RPMI7951 (cell line): ENCODE data around the gene STX18. TPM values are rescaled to one million over a fixed set of nuclear protein-coding genes. Genes with fewer than 3 reads are reported as not detected.

Experiments used
- DNase-seq: peaks from one replicate; pipeline ENCODE4 v3.0.0-alpha.2; 2012; ENCODE audit warnings: low read depth
- total RNA-seq: library from RNA; depleted of rRNA; stranded (reverse); fragments of >200 nt; shearing (Covaris generic); gene quantifications from 2 replicates; pipeline ENCODE4 v1.2.3, GENCODE V29; 2014

STX18 gene
- total RNA-seq, 1 experiment from 2014 or later: 21.5 TPM

DNA sequence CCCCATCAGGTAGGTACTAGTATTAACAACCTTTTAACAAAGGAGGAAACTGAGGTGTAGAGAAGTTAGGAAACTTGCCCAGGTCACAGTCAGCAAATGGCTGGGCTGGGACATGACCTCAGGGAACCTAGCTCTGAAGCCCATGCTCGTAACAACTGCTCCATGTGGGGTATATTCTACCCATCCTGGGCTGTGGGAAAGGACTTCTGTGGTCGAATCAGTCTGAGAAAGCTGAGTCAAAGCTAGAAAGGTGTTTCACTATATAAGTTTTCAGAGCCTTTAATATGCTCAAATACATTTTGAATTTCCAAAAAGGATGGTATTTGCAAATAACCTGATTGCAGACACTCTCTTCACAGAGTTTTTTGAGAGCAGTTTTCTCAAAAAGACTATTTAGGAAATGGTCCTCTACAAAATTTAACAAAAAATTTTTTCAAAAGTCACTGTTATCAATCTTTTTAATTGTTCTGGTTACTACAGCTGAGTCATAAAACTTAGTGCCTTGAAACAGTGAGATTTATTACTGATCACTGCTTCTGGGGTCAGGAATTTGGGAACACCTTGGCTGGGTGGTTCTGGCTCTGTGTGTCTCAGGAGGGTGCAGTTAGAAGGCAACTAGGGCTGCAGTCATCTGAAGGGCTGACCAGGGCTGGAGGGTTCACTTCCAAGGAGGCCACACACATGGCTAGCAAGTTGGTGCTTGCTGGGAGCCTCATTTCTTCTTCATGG lies 101.4 kb downstream of the STX18 start:
- no peak for DNase-seq

DNA sequence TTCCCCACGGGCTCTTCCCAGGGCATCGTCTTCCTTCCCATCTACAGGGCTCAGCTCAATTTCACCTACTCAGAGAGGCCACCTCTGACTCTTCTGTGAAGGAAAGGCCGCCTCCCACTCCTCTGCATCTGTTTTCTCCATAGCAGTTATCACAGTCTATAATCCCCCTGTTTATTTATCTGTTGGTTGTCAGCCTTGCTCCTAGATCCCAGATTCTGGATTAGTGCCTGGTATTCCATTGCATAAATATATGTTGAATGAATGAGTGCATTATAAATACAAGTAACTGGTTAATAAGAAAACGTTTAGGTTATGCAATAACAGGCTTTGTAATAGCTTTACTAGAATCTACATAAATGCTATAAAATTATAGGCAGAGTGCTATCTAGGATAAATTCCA lies 102.1 kb downstream of the STX18 start:
- DNase-seq: no peak

DNA sequence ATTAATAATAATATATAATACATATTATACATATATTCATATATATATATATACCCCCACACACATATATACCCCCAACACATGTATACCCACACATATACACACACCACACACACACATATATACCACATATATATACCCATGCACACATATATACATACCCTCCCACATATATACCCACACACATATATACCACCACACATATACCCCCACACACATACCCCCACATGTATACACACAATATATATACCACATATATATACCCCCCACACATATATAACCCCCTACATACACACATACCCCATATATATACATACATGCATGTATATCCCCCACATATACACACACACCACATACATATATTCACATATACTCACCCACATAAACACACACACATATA lies 103.0 kb downstream of the STX18 start:
- DNase-seq: no peak

DNA sequence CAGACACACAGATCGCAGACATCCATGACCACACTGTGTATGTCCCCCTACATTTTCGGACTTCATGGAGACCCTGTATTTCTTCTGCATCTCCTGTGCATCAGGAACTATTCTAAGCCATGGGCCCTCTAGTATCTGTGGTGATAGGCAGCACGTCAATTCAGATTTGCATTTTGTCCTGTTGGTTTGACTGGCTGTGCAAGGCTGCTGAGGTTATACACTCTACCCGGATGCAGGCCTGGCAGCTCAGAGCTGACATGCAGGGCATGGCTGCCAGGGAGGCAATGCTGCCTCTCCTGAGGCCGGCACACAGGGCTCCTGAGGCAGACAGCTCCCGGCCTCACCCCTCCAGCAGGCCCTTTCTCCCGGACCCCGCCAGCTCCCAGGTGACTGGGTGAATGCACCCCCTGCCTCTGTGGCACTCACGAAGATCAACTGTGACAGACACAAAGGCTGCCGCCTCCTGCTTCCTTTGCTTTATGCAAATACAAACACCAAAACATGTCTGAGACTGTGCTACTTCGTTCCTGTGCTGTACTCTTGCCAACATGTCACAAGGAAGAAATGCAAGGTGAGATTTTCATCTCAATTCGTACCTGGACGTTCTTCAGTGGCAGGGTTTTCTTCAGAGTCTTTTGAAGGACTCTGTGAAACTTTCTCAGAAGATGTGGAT lies 103.9 kb downstream of the STX18 start:
- DNase-seq: no peak

DNA sequence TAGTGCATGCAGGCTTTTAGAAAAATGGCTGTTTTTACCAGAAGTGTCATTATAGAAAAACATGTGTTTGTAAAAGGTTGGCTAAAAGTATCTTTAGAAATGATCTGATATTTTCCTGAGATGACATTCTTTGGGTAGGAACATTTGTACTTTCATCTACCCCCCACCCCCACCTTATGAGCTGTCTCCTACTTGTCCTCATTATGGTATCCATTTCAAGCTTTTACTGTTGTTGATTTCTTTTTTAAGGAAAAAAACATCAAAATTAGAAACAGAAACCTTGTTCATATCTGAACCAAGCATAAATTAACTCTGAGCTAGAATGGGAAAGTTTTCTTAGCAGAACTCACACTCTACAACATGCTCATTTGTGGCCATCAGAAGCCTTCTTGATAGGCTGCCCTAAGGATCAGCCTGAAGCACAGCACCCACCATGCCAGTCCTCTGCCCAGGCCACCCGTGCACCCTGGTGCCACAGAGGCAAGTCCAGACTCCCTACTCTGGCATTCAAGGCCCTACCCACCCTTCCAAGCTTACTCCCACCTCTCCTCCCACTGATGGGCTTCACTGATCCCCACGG lies 105.5 kb downstream of the STX18 start:
- no peak for DNase-seq

DNA sequence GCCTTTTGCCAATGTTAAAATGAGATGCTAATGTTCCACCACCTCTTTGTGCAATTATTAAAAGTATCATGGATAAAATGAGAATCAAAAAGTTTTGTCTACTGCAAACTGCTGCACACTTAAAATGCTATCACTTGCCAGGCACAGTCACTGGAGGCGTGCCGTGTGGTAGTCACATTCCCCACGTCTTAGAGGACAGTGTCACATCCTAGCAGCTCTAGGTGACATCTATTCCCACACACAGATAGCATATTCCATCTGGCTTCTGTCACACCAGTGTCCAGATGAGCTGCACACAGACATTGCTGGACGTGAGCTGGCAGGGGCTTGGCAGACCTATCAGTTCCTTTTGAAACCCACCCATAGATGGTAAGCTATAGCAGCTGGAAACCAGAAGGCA lies 107.9 kb downstream of the STX18 start:
- no peak for DNase-seq

DNA sequence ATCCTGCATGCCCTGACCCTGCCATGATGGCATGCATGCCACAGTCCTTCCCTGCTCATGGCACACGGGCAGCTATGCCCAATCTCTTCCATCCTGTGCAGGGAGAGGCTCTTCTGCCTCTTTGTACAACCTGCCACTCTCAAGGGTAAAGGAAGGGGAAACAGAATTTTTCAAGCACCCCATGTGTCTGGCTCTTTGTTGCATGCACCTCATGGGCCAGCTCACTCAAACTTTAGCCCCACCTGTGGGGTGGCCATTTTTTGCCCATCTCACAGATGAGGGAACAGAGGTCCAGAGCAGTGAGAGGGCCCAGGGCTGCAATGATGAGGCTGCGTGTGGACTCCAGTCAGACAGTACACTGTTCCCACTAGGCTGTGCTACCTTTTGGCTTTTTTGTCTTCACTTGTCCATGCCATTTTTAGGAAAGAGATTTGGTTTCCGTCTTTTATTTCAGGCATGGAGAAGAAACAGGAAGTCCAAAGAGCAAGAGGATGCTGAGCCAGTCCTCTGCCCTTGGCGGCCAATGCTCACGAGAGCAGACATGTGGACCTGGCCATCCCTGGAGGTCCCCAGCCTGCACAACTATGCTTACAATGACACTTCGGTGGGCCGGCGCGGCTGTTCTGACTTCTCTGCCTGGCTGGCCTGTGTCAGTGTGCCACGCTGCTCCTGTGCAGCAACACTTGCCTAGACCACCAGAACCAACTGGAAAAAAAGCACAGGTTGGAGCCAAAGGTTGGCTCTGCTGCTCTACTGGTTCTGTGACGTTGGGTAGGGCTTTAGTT lies 109.3 kb downstream of the STX18 start:
- DNase-seq: no peak

DNA sequence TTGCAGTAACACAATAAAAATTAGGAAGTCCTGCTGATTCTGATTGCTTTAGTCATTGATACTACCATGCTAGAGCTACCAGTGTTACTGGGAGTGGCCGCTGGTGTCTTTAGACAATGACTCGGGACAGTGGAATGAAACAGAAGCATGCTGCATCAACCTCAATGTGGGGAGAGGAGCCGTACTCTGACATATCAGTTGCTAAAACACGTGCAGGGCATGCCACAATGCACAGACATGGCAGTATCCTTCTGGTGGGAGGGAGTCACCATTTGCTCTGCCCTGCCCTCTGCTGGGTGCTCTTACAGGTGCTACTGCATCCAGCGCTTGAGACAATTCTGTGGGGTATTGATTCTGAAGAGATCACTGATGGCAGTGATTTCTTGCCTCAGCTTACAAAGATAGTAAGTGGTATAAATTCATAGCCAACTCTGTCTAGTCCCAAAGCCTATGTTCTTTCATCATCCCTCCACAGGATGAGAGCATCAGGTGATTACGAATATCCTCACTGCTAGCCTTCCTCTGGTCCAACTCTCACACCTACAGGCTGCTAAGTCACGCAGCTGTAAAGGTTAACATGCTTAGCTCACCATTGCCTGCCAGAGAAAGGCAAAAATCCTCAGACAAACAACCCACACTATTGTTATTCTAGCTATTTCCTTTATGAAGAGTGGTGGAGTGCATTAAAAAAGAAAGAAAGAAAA lies 111.2 kb downstream of the STX18 start:
- DNase-seq: peak; percentile 73

DNA sequence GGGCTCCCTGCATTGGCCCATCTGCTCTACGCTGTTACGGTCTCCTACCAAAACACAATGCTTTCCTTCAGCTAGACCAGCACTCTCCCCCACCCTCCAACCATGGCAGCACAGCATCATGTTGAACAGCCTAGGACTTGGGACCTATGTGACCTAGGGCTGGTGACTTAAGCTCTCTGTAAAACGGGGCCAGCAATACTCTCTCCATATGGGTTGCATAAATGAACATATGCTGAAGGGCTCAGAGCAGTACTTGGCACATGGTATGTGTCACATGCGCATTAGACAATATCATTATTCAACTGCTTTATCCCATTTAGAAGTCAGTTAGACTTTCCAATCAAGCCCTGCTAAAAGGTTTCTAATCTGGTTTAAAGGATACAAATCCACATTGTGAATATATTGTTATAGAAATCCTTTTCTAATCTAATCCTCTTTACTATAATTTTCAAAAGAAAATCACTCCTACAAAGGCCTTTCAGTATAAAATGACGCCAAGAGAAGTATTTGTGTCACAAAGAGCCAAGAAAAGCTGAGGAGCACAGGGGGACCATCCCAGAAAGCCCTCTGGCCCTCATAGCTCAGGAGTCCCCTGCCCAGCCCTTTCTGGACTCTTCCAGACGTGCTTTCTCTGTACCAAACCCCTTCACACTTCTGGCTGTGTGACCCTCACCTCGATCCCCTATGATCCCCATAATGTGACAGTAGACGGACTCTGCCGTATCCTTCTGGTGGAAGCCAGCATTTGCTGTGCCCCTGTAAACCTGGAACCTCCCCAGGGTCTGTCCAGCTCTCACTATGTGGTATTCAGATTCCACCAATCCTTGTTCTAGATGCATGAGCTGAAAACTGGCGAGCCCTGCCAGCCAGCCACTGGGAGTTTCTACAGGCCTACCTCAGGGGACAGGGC lies 112.6 kb downstream of the STX18 start:
- DNase-seq: no peak

DNA sequence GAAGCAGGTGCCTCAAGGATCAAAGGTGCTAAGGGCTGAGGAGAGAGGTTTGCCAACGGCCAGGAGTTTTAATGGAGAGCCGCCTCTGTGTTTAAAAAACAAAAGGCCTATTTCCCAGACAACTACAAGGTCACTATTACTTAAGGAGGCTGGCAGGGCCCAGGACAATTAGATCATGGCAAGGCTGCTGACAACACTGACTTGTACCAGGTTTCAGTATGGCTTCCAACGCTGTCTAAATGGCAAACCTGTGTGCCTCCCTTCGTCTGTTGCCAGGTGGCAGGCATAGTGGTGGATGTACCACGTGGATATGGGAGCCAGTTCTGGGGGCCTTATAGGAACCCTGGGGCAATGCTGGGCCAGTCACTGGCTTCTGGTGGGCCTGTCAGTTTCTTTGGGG lies 114.0 kb downstream of the STX18 start:
- DNase-seq: no peak

GRCh38 chr4:4427121-4427870 lies 114.6 kb downstream of the STX18 start:
- peak; percentile 33 for DNase-seq

DNA sequence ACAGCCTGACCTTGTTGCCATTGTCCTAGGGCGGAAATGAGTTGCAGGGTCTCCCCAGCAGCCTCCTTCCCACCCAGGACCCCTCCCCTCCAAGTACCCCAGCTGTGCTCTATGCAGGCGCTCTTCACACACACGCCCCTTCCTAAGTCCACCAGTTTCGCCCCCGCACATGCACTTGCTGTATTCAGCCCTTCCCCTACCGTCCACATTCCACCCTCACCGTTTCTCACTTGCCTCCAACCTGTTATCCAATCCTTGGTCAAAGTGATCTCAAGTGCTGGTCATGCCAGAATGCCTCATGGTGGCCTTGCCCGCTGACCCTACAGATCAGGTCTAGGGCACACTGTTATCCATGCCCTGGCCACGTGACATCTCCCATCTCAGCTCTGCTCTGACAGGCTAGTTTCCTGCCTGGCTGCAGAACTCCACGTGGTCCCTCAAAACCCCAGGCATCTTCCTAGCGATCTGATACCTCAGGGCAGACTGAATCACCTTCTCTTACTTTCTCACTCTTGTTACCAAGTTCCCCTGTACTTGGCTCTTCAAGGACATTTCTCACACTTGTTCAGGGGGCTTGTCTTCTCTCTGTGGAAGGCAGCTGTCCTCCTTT lies 115.2 kb downstream of the STX18 start:
- DNase-seq: no peak

GRCh38 chr4:4425696-4426095 lies 116.2 kb downstream of the STX18 start:
- DNase-seq: no peak

DNA sequence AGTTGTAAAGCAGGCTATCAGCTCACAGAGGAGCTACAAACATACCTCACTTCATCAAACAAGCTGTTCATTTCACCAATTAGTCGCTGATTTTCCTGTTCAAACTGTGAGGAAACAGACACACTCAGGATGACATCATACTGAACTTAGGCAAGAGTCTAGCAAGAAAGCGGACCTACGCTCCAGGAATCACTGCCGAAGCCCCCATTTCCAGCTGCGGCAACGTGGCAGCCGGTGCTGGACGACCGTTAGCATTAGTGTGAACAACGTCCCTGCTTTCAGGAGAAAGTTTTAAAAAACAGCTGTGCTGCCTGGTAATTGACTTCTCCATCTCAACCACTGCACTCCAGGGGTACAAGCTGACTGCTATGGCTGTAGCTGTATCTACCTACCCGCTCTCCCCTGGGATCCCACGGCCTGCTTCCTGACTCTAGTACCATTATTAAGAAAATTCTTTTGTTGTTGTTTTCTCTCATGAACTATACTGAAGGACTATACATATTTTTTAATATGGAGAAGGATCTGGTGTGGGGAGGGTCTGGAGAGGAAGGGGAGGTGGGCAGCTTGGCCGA lies 116.6 kb downstream of the STX18 start:
- no peak for DNase-seq

- no peak for DNase-seq
These were observed 117.2 kb downstream of the STX18 start for GRCh38 chr4:4424499-4425115.

- no peak for DNase-seq
These were observed 117.9 kb downstream of the STX18 start for GRCh38 chr4:4423706-4424498.

GRCh38 chr4:4422856-4423499 lies 118.9 kb downstream of the STX18 start:
- DNase-seq: no peak
